Progenitor cell of endocrine pancreas (in vitro differentiated cells): ENCODE results near the gene RASSF9. TPM values are rescaled to one million over a fixed set of nuclear protein-coding genes. Genes with fewer than 3 reads are reported as not detected.

Experiments used
- DNase-seq: peaks from one replicate; pipeline ENCODE4 v3.0.0; 2021; ENCODE audit warnings: low spot score; ENCODE audit not compliant: unreplicated experiment
- H3K27ac Mint-ChIP-seq: 2 replicates; pipeline ENCODE4 v1.8.0; 2021; ENCODE audit warnings: mild to moderate bottlenecking, moderate library complexity, mixed read lengths
- H3K27me3 Mint-ChIP-seq: 2 replicates; pipeline ENCODE4 v1.8.0; 2021; ENCODE audit warnings: mixed read lengths
- H3K36me3 Mint-ChIP-seq: 2 replicates; pipeline ENCODE4 v1.8.0; 2022; ENCODE audit warnings: mixed read lengths; ENCODE audit not compliant: insufficient read depth
- H3K4me1 Mint-ChIP-seq: 2 replicates; pipeline ENCODE4 v1.8.0; 2021; ENCODE audit warnings: low read depth, mixed read lengths
- H3K4me3 Mint-ChIP-seq: 2 replicates; pipeline ENCODE4 v1.8.0; 2021; ENCODE audit warnings: low read depth, mild to moderate bottlenecking, moderate library complexity, mixed read lengths
- H3K9me3 Mint-ChIP-seq: 2 replicates; pipeline ENCODE4 v1.8.0; 2021; ENCODE audit warnings: low read depth, mixed read lengths
- CTCF ChIP-seq: fragments of 200-600 bp; sonication (generic); IDR thresholded peaks from one replicate; pipeline ENCODE4 v1.5.0; 2021; ENCODE audit warnings: antibody characterized with exemption, mild to moderate bottlenecking; ENCODE audit not compliant: unreplicated experiment
- total RNA-seq: library from RNA; stranded (reverse); gene quantifications from 2 replicates; pipeline ENCODE4 v1.2.1, GENCODE V29; 2021

RASSF9 gene
- total RNA-seq, 1 donor from 2014 or later = 3.3 TPM

- Mint-ChIP-seq H3K9me3 (peaks cover 23% of the 10 kb centered on the region), H3K27me3 (no peaks in the 10 kb centered on the region), H3K36me3 (peaks cover 21% of the 10 kb centered on the region), H3K4me3 (no peak overlapping the region), H3K27ac (no peak overlapping the region), H3K4me1 (peaks cover 14% of the 10 kb centered on the region)
- TF ChIP-seq CTCF = no peak
- no peak for DNase-seq
These were observed 15.0 kb downstream of the RASSF9 start for GRCh38 chr12:85821206-85821605.

GRCh38 chr12:85820101-85820500 is 16.1 kb downstream of the RASSF9 start:
- H3K4me3 Mint-ChIP-seq = no peak overlapping the region
- peaks cover 9% of the 10 kb centered on the region for H3K4me1 Mint-ChIP-seq
- H3K36me3 Mint-ChIP-seq = peaks cover 20% of the 10 kb centered on the region
- no peak for TF ChIP-seq CTCF
- peaks cover 23% of the 10 kb centered on the region for H3K9me3 Mint-ChIP-seq
- H3K27me3 Mint-ChIP-seq = no peaks in the 10 kb centered on the region
- H3K27ac Mint-ChIP-seq = no peak overlapping the region
- no peak for DNase-seq

GRCh38 chr12:85814741-85815140 is 21.5 kb downstream of the RASSF9 start:
- peaks cover 1% of the 10 kb centered on the region for H3K36me3 Mint-ChIP-seq
- DNase-seq = no peak
- no peak overlapping the region for H3K4me3 Mint-ChIP-seq
- peaks cover 2% of the 10 kb centered on the region for H3K4me1 Mint-ChIP-seq
- no peaks in the 10 kb centered on the region for H3K9me3 Mint-ChIP-seq
- no peak for TF ChIP-seq CTCF
- no peak overlapping the region for H3K27ac Mint-ChIP-seq
- no peaks in the 10 kb centered on the region for H3K27me3 Mint-ChIP-seq

GRCh38 chr12:85814071-85814470 is 22.1 kb downstream of the RASSF9 start:
- TF ChIP-seq CTCF = no peak
- no peaks in the 10 kb centered on the region for H3K9me3 Mint-ChIP-seq
- no peak for DNase-seq

GRCh38 chr12:85809500-85809899 is 26.7 kb downstream of the RASSF9 start:
- Mint-ChIP-seq H3K9me3 (peaks cover 2% of the 10 kb centered on the region), H3K27me3 (no peaks in the 10 kb centered on the region), H3K4me1 (peaks cover 2% of the 10 kb centered on the region), H3K27ac (no peak overlapping the region), H3K36me3 (peaks cover 12% of the 10 kb centered on the region), H3K4me3 (no peak overlapping the region)
- no peak for TF ChIP-seq CTCF
- DNase-seq = no peak

More at GRCh38 chr12:85814071-85814470, 22.1 kb downstream of the RASSF9 start:
- peaks cover 2% of the 10 kb centered on the region for H3K4me1 Mint-ChIP-seq
- peaks cover 1% of the 10 kb centered on the region for H3K36me3 Mint-ChIP-seq
- no peak overlapping the region for H3K27ac Mint-ChIP-seq
- H3K4me3 Mint-ChIP-seq = no peak overlapping the region
- no peaks in the 10 kb centered on the region for H3K27me3 Mint-ChIP-seq
